IMR-90 (cell line): ENCODE measurements around the gene TCF25. TPM values are rescaled to one million over a fixed set of nuclear protein-coding genes. Genes with fewer than 3 reads are reported as not detected.
"Not testable (repeated sequence)": the region's sequence is repeated elsewhere in the genome, so short reads cannot be mapped to it uniquely, and the experiment has no call there.

Source experiments
- ATAC-seq: fragments of 200-7000 bp; cut with Tn5 transposase; 2 replicates; pipeline ENCODE4 v1.9.1; 2020; ENCODE audit warnings: low read depth, mild to moderate bottlenecking, moderate library complexity
- BruUV-seq: library from RNA; stranded (reverse); fragments of 400-500 nt; replicated peaks from 2 replicates; lab custom pipeline; 2021; lab: Mats Ljungman, UMichigan
- CTCF ChIA-PET: fragments of 300-600 bp; formaldehyde crosslinking; extraction: SDS; loops from one replicate; lab custom pipeline; 2021; ENCODE audit warnings: antibody characterized with exemption; lab: Yijun Ruan, JAX
- POLR2A ChIA-PET: fragments of 300-600 bp; sonication (Branson Sonifier 250); formaldehyde crosslinking; loops from one replicate; lab custom pipeline; 2022; ENCODE audit warnings: antibody characterized with exemption; ENCODE audit not compliant: unreplicated experiment; lab: Charles Lee
- DNase-seq: peaks from one replicate; pipeline ENCODE4 v3.0.0; 2013
- H2AFZ ChIP-seq: replicated peaks from 2 replicates; pipeline ENCODE3; 2013; ENCODE audit warnings: low read length, mild to moderate bottlenecking; ENCODE audit not compliant: poor library complexity
- H2AK5ac ChIP-seq: 2 replicates; pipeline ENCODE4 v1.6.1; 2013; ENCODE audit warnings: low read depth, low read length, inconsistent platforms
- H2AK9ac ChIP-seq: replicated peaks from 2 replicates; pipeline ENCODE3; 2013; ENCODE audit warnings: mild to moderate bottlenecking, low read depth, low read length, moderate library complexity; ENCODE audit not compliant: poor library complexity
- H2BK120ac ChIP-seq: 2 replicates; pipeline ENCODE4 v1.6.1; 2013; ENCODE audit warnings: low read depth, low read length, inconsistent platforms
- H2BK15ac ChIP-seq: 3 replicates; pipeline ENCODE4 v1.6.1; 2013; ENCODE audit warnings: low read depth, low read length, inconsistent platforms
- H2BK20ac ChIP-seq: 2 replicates; pipeline ENCODE4 v1.6.1; 2013; ENCODE audit warnings: low read depth, mild to moderate bottlenecking, inconsistent platforms, low read length, moderate library complexity
- H2BK5ac ChIP-seq: 2 replicates; pipeline ENCODE4 v1.6.1; 2013; ENCODE audit warnings: mild to moderate bottlenecking, low read depth, low read length, inconsistent platforms; ENCODE audit not compliant: poor library complexity, severe bottlenecking
- H3K14ac ChIP-seq: replicated peaks from 2 replicates; pipeline ENCODE4 v1.6.1; 2013; ENCODE audit warnings: low read depth, low read length, inconsistent platforms
- H3K18ac ChIP-seq: 2 replicates; pipeline ENCODE4 v1.6.1; 2013; ENCODE audit warnings: low read depth, low read length, control low read depth
- H3K23ac ChIP-seq: 2 replicates; pipeline ENCODE4 v1.6.1; 2013; ENCODE audit warnings: low read depth, low read length, inconsistent platforms
- H3K27ac ChIP-seq: 2 replicates; pipeline ENCODE4 v1.5.1; 2013; ENCODE audit warnings: mild to moderate bottlenecking, control low read depth, low read length; ENCODE audit not compliant: insufficient read depth
- H3K27me3 ChIP-seq: 2 replicates; pipeline ENCODE4 v1.6.1; 2013; ENCODE audit warnings: low read length; ENCODE audit not compliant: control insufficient read depth, insufficient read depth
- H3K36me3 ChIP-seq: 2 replicates; pipeline ENCODE4 v1.6.1; 2013; ENCODE audit warnings: low read length, mixed read lengths; ENCODE audit not compliant: control insufficient read depth, insufficient read depth
- H3K4ac ChIP-seq: 2 replicates; pipeline ENCODE4 v1.6.1; 2013; ENCODE audit warnings: low read depth, low read length, inconsistent platforms
- H3K4me1 ChIP-seq: 2 replicates; pipeline ENCODE4 v1.6.1; 2013; ENCODE audit warnings: low read length, mixed read lengths; ENCODE audit not compliant: control insufficient read depth, insufficient read depth
- H3K4me2 ChIP-seq: 2 replicates; pipeline ENCODE4 v1.6.1; 2013; ENCODE audit warnings: low read depth, mild to moderate bottlenecking, control low read depth, low read length, moderate library complexity
- H3K4me3 ChIP-seq: 2 replicates; pipeline ENCODE4 v1.5.1; 2013; ENCODE audit warnings: low read depth, mild to moderate bottlenecking, control low read depth, low read length, moderate library complexity; ENCODE audit not compliant: insufficient read depth
- H3K56ac ChIP-seq: 2 replicates; pipeline ENCODE4 v1.6.1; 2013; ENCODE audit warnings: low read length, inconsistent platforms; ENCODE audit not compliant: insufficient read depth; ENCODE audit errors: extremely low read depth
- H3K79me1 ChIP-seq, 2 experiments: 2 replicates each; pipeline ENCODE4 v1.6.1; 2013; ENCODE audit warnings: low read length in 2 of 2, inconsistent platforms in 1 of 2, low read depth in 1 of 2
- H3K9ac ChIP-seq: 2 replicates; pipeline ENCODE4 v1.6.1; 2013; ENCODE audit warnings: low read depth, low read length, control low read depth
- H3K9me1 ChIP-seq: 2 replicates; pipeline ENCODE4 v1.6.1; 2013; ENCODE audit warnings: low read length, inconsistent platforms; ENCODE audit not compliant: insufficient read depth
- H3K9me3 ChIP-seq: 2 replicates; pipeline ENCODE4 v1.6.1; 2013; ENCODE audit warnings: low read length; ENCODE audit not compliant: control insufficient read depth, insufficient read depth
- H4K20me1 ChIP-seq: 2 replicates; pipeline ENCODE4 v1.6.1; 2013; ENCODE audit warnings: low read length, inconsistent platforms; ENCODE audit not compliant: insufficient read depth
- H4K5ac ChIP-seq: 2 replicates; pipeline ENCODE4 v1.6.1; 2013; ENCODE audit warnings: mild to moderate bottlenecking, low read depth, low read length, control low read depth
- H4K8ac ChIP-seq, 2 experiments: 2 replicates each; pipeline ENCODE4 v1.6.1; 2013; ENCODE audit warnings: low read depth in 2 of 2, low read length in 2 of 2, control low read depth in 1 of 2, inconsistent platforms in 1 of 2
- H4K91ac ChIP-seq: 2 replicates; pipeline ENCODE4 v1.6.1; 2013; ENCODE audit warnings: low read depth, low read length, inconsistent platforms; ENCODE audit not compliant: insufficient read depth
- WGBS, 2 experiments: methylation state at CpG; one replicate each; pipeline versions ENCODE4 v1.1.5 to v1.1.7; 2013; ENCODE audit warnings: missing lambda C conversion rate in 2 of 2; ENCODE audit not compliant: insufficient read length in 1 of 2; ENCODE audit errors: extremely low coverage in 2 of 2; 5-methylcytosine and 5-hydroxymethylcytosine counted together
- dilution Hi-C: fragments of 300-500 bp; cut with HindIII; formaldehyde crosslinking; loops from one replicate; pipeline ENCODE4 v1.14.3; 2018; ENCODE audit warnings: low sequenced_read_pairs; ENCODE audit not compliant: unreplicated experiment
- in situ Hi-C: fragments of 300-500 bp; cut with MboI; formaldehyde crosslinking; loops from 3 replicates; pipeline ENCODE4 v1.14.3; 2019; ENCODE audit warnings: low sequenced_read_pairs, inconsistent platforms, mixed read lengths
- intact Hi-C: fragments of 100-400 bp; cut with micrococcal nuclease; formaldehyde crosslinking; loops from 2 replicates; pipeline ENCODE4 v1.10.0; 2022
- polyA plus RNA-seq, 3 experiments: library from polyadenylated mRNA; depleted of rRNA; stranded (reverse); fragments of >200 nt; gene quantifications; 2 replicates each; pipeline ENCODE4 v1.2.3, GENCODE V29; 2012; ENCODE audit warnings: low replicate concordance in 1 of 3
- total RNA-seq: library from RNA; depleted of rRNA; stranded (reverse); fragments of >200 nt; gene quantifications from 2 replicates; pipeline ENCODE4 v1.2.3, GENCODE V29; 2012

TCF25 gene
- total and polyA plus RNA-seq, 2 of the 4 experiments (the other 2 are of a cell fraction), result 127 to 184 TPM

DNA sequence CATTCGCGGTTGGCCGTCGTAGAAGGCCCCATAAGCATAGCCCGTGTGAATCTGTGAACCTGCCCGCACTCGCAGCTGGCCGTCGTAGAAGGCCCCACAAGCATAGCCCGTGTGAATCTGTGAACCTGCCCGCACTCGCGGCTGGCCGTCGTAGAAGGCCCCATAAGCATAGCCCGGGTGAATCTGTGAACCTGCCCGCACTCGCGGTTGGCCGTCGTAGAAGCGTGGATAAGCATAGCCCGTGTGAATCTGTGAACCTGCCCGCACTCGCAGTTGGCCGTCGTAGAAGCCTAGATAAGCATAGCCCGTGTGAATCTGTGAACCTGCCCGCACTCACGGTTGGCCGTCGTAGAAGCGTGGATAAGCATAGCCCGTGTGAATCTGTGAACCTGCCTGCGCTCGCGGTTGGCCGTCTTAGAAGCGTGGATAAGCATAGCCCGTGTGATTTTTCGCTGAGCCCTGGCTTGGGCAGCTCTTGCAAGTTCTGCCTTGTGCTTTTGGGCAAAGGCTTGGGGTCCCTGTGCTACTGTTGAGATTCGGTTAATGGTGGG lies 38.5 kb upstream of the TCF25 start:
- H2BK20ac ChIP-seq, H3K23ac ChIP-seq, H3K56ac ChIP-seq, H2BK15ac ChIP-seq, H3K9me3 ChIP-seq, H2AFZ ChIP-seq, H2BK120ac ChIP-seq, H2AK9ac ChIP-seq, H2AK5ac ChIP-seq, H2BK5ac ChIP-seq, H3K14ac ChIP-seq, in situ Hi-C loops, H4K8ac ChIP-seq, intact Hi-C loops, dilution Hi-C loops, H4K5ac ChIP-seq, H4K20me1 ChIP-seq, H3K79me1 ChIP-seq, POLR2A ChIA-PET, H3K36me3 ChIP-seq, H3K18ac ChIP-seq, H4K91ac ChIP-seq, H3K4me1 ChIP-seq, ATAC-seq, H3K27me3 ChIP-seq, H3K4ac ChIP-seq, H3K27ac ChIP-seq, H3K9me1 ChIP-seq, CTCF ChIA-PET, H3K9ac ChIP-seq, BruUV-seq, DNase-seq, H3K4me3 ChIP-seq, H3K4me2 ChIP-seq: not testable (repeated sequence)
- 97% methylated on average over 19 of the region's 42 CpGs; no CpG with 5 or more reads in 1 of the 2 experiments for WGBS, 2 experiments

DNA sequence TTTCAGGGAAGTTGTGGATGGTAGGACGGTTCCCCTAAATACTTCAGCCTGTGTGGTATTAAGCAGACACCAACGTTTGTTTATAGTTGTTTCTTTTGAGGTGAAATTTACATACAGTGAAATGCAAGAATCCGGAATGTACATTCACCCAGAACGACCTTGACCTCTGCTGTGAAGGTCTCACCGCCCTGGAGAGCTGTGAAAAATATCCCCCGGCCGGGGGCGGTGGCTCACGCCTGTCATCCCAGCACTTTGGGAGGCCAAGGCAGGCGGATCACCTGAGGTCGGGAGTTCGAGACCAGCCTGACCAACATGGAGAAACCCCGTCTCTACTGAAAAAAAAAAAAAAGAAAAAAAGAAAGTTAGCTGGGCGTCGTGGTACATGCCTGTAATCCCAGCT lies 36.9 kb upstream of the TCF25 start:
- H3K27ac ChIP-seq, H2BK15ac ChIP-seq, H4K20me1 ChIP-seq, H2BK20ac ChIP-seq, H4K5ac ChIP-seq, H2BK5ac ChIP-seq, H3K14ac ChIP-seq, H3K4ac ChIP-seq, H3K79me1 ChIP-seq, H3K4me3 ChIP-seq, H4K8ac ChIP-seq, H3K36me3 ChIP-seq, H2AK5ac ChIP-seq, H2AK9ac ChIP-seq, H3K9ac ChIP-seq, H2BK120ac ChIP-seq, H2AFZ ChIP-seq, H3K9me1 ChIP-seq, H3K27me3 ChIP-seq, ATAC-seq, POLR2A ChIA-PET, H3K4me1 ChIP-seq, H3K4me2 ChIP-seq, H4K91ac ChIP-seq, H3K56ac ChIP-seq, dilution Hi-C loops, in situ Hi-C loops, H3K23ac ChIP-seq, BruUV-seq, intact Hi-C loops, H3K18ac ChIP-seq, DNase-seq, H3K9me3 ChIP-seq, CTCF ChIA-PET: not testable (repeated sequence)
- WGBS, 2 experiments, result 63% methylated on average over 2 of the region's 15 CpGs; no CpG with 5 or more reads in 1 of the 2 experiments
